ENCODE results near the gene LSM4. TPM values are rescaled to one million over a fixed set of nuclear protein-coding genes. Genes with fewer than 3 reads are reported as not detected.

LSM4 gene
- total RNA-seq, 4 donors from 2014 or later = 94.3 to 218 (median 175) TPM

- Histone ChIP-seq H3K36me3 (no peaks in the 10 kb centered on the region), H3K27ac (no peak overlapping the region), H3K4me3 (no peak overlapping the region), H3K27me3 (no peaks in the 10 kb centered on the region), H3K4me1 (peaks cover 7 to 14% (median 8%) of the 10 kb centered on the region in 4 donors), H3K9me3 (no peaks in the 10 kb centered on the region)
- TF ChIP-seq POLR2A (IDR thresholded peaks at IDR 0.05) = no peak
- TF ChIP-seq EP300 (IDR thresholded peaks at IDR 0.05; ENCODE audit: low read depth) = no peak
- TF ChIP-seq POLR2AphosphoS5 (IDR thresholded peaks at IDR 0.05) = no peak
- no peak for TF ChIP-seq CTCF (IDR thresholded peaks at IDR 0.05)
- in situ Hi-C loops (cut with MboI; ENCODE audit: low pct_ligation_motif_present in 1 of 4, low pct_unique_long_range_greater_than_20kb in 1 of 4, low sequenced_read_pairs in 3 of 4) (loop anchor here in 1 of 4 donors (25.0 kb wide), 1 partner anchor 121 kb away; the partner anchor contains the start of gene RAB3A), intact Hi-C loops (cut with DNase I; ENCODE audit: low total_unique reads) (no loop called here)
- WGBS, 2 donors (ENCODE audit: low coverage in 1 of 2) = 80 to 87% methylated on average over 6 of the region's 6 CpGs
- DNase-seq = no peak
Observed at GRCh38 chr19:18333680-18334079, 10.8 kb upstream of the LSM4 start.

GRCh38 chr19:18332917-18333530, 10.1 kb upstream of the LSM4 start:
- 86 to 91% methylated on average over 5 to 15 of the region's 15 CpGs for WGBS, 2 donors (ENCODE audit: low coverage in 1 of 2)
- no peak for DNase-seq
- intact Hi-C loops (cut with DNase I; ENCODE audit: low total_unique reads) (no loop called here), in situ Hi-C loops (cut with MboI; ENCODE audit: low pct_ligation_motif_present in 1 of 4, low pct_unique_long_range_greater_than_20kb in 1 of 4, low sequenced_read_pairs in 3 of 4) (loop anchor here in 1 of 4 donors (25.0 kb wide), 1 partner anchor 121 kb away; the partner anchor contains the start of gene RAB3A)
- H3K4me3 ChIP-seq = no peak overlapping the region
- no peaks in the 10 kb centered on the region for H3K9me3 ChIP-seq
- H3K4me1 ChIP-seq = peaks cover 7 to 19% (median 10%) of the 10 kb centered on the region in 4 donors
- no peak overlapping the region for H3K27ac ChIP-seq
- TF ChIP-seq POLR2AphosphoS5 (IDR thresholded peaks at IDR 0.05) = no peak
- TF ChIP-seq POLR2A (IDR thresholded peaks at IDR 0.05) = no peak
- TF ChIP-seq EP300 (IDR thresholded peaks at IDR 0.05; ENCODE audit: low read depth) = no peak
- no peak for TF ChIP-seq CTCF (IDR thresholded peaks at IDR 0.05)
- H3K36me3 ChIP-seq = no peaks in the 10 kb centered on the region
- no peaks in the 10 kb centered on the region for H3K27me3 ChIP-seq

GRCh38 chr19:18330868-18331267, 8.0 kb upstream of the LSM4 start:
- 73 to 85% methylated on average over 5 to 9 of the region's 9 CpGs for WGBS, 2 donors (ENCODE audit: low coverage in 1 of 2)
- Histone ChIP-seq H3K4me3 (no peak overlapping the region), H3K27ac (no peak overlapping the region), H3K27me3 (no peaks in the 10 kb centered on the region), H3K4me1 (peaks cover 7 to 21% (median 10%) of the 10 kb centered on the region in 4 donors), H3K36me3 (no peaks in the 10 kb centered on the region), H3K9me3 (no peaks in the 10 kb centered on the region)
- in situ Hi-C loops (cut with MboI; ENCODE audit: low pct_ligation_motif_present in 1 of 4, low pct_unique_long_range_greater_than_20kb in 1 of 4, low sequenced_read_pairs in 3 of 4) = loop anchor here in 1 of 4 donors (25.0 kb wide), 1 partner anchor 119 kb away; the partner anchor contains the start of gene RAB3A
- intact Hi-C loops (cut with DNase I; ENCODE audit: low total_unique reads) = no loop called here
- no peak for DNase-seq
- TF ChIP-seq CTCF (IDR thresholded peaks at IDR 0.05) = no peak
- TF ChIP-seq POLR2A (IDR thresholded peaks at IDR 0.05) = no peak
- TF ChIP-seq POLR2AphosphoS5 (IDR thresholded peaks at IDR 0.05) = no peak
- TF ChIP-seq EP300 (IDR thresholded peaks at IDR 0.05; ENCODE audit: low read depth) = no peak

GRCh38 chr19:18329035-18329376, 6.1 kb upstream of the LSM4 start:
- peaks cover 10 to 25% (median 13%) of the 10 kb centered on the region in 4 donors for H3K4me1 ChIP-seq
- WGBS, 2 donors (ENCODE audit: low coverage in 1 of 2) = 33% methylated on average over 6 of the region's 6 CpGs; no CpG with 5 or more reads in 1 of the 2 donors
- in situ Hi-C loops (cut with MboI; ENCODE audit: low pct_ligation_motif_present in 1 of 4, low pct_unique_long_range_greater_than_20kb in 1 of 4, low sequenced_read_pairs in 3 of 4) (loop anchor here in 2 of 4 donors (10.0 to 25.0 kb wide), 2 partner anchors 54 to 117 kb away; partner anchors contain the start of genes IQCN (in 2 of the 2) and RAB3A (in 1 of the 2)), intact Hi-C loops (cut with DNase I; ENCODE audit: low total_unique reads) (loop anchor here (5.0 kb wide), 1 partner anchor 52 kb away; no protein-coding TSS in a partner anchor)
- H3K27ac ChIP-seq = peak overlapping the region; percentile 74 to 86 (median 80)
- H3K4me3 ChIP-seq = peak overlapping the region in 2 of 4 donors; percentile 18 to 34
- H3K36me3 ChIP-seq = no peaks in the 10 kb centered on the region
- no peak for DNase-seq
- TF ChIP-seq CTCF (IDR thresholded peaks at IDR 0.05) (no peak), POLR2A (IDR thresholded peaks at IDR 0.05) (no peak), POLR2AphosphoS5 (IDR thresholded peaks at IDR 0.05) (no peak), EP300 (IDR thresholded peaks at IDR 0.05; ENCODE audit: low read depth) (no peak)
- H3K27me3 ChIP-seq = no peaks in the 10 kb centered on the region
- no peaks in the 10 kb centered on the region for H3K9me3 ChIP-seq
